Dermis lymphatic vessel endothelial cell (primary cell): ENCODE measurements around the gene KCNQ2. TPM values are rescaled to one million over a fixed set of nuclear protein-coding genes. Genes with fewer than 3 reads are reported as not detected.

Experiments used
- total RNA-seq: library from RNA; depleted of rRNA; stranded (reverse); fragments of >200 nt; gene quantifications from 2 replicates; pipeline ENCODE4 v1.2.1, GENCODE V29; 2014

Gene KCNQ2
- not detected in 2 replicates for total RNA-seq

DNA sequence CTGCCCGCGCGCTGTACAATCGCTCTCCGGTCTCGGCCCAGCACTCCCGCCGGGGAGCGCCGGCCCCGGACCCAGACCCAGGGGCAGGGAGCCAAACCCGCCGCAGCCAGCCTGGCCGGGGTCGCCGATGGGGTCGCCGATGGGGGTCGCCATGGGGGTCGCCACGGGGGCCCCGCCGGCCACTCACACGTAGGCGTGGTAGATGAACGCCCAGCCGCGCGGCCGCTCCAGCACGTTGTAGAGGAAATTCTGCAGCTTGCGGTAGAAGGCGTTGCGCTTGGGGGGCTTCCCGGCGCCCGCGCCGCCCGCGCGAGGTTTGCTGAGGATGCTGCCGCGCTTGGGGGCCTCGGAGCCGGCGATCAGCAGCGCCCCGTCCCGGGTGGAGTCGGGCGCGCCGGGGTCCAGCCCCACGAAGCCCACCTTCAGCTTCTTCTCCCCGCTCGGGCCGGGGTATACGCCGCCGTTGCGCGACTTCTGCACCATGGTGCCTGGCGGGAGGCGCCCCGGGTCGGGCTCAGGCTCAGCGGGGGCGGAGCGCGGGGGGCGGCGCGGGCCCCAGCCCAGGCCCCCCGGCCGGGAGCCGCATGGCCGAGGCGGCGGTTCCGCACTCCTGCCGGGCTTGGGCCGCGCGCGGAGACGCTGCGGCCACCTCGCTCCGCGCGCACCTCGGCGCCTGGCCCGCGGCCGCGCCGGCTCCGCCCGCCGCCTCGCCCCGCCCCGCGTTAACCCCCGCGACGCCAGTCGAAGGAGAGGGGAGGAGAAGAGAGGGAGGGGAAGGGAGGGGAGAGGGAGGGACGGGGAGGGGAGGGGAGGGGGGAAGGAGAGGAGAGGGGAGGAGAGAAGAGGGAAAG is at the start of gene KCNQ2:
KCNQ2 (minus strand) TSS at position 675 of the 851 bp plus-strand sequence; CDS start at position 483, 192 bp downstream.

DNA sequence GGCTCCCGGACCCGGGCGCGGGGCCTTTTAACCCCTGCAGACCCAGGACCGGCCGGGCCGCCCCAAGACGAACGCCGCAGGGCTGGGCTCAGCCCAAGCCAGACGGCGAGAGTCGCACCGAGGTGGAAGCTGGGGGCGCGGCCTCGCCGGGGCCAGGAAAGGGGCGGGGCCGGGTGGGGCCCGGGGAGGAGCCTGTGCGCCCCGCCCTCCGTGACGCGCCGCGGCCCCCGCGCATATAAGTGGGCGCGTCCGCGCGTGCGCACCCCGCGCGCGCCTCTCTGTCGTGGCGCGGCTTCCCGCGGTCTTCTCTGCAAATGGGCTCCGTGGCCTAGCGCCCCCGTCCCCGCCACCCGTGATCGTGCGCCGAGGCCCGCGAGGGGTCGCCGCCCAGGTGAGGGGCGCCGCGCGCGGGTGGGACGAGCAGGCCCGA is 48.1 kb upstream of the KCNQ2 start, which contains the start of gene PPDPF:
PPDPF (plus strand) TSS at position 262 of the 430 bp plus-strand sequence. CDS start 544 bp downstream, outside the sequence.

DNA sequence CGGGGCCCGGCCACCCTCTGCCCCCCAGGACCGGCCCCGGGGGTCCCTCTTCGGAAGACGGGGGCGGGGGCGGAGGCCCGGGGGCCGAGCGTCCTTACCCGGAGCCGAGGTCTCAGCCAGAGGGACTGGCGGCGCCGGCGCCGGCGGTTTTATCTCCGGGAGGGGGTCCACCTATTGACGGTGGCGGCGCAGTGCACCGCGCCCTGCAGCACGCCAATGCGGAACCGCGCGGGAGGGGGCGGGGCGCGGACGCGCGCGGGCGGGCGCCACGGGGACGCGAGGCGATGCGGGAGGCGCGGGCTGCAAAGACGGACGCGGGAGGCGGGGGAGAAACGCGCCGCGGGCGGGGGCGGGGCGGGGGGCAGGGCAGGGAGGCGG is 26.5 kb upstream of the KCNQ2 start, which contains the start of gene EEF1A2:
EEF1A2 (minus strand) TSS at position 124 of the 378 bp plus-strand sequence. CDS start 1,320 bp downstream, outside the sequence.

DNA sequence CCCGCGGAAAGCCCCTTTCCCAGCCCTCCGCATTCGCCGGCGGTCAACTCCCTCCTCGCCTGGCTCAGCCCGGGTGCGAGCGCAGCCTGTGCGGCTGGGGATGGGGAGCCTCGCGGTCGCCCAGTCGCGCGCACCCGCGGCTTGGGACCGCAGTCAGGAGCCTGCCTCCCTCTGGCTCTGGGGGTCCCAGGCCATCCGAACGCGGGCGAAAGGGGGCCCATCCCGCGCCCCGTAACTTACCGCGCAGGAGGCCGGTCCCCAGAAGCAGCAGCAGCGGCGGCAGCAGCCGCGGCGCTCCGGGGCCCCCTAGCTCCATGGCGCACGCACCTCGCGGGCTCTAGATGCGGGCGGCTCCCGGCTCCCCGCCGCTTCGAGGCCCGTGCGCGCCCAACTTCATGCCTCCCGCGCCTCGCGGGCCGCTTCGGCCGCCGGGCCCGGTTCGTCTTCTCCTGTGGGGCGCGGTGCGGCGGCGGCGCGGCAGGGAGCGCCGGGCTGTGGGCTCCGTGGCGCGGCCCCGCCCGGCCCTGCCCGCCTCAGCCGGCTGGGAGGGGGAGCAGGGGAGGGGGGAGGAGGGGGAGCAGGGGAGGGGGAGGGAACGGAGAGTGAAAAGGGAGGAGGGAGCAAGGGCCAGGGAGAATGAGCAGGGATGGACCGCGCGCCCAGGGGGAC is 111.5 kb downstream of the KCNQ2 start, which contains the start of gene CHRNA4:
CHRNA4 (minus strand) TSS at position 500 of the 669 bp plus-strand sequence; CDS start at position 316, 184 bp downstream.

Other genes with a start within 250 kb of the KCNQ2 start
- gene BIRC7, start 236.8 kb downstream of the KCNQ2 start, total RNA-seq, result under 0.01 TPM in 1 of 2 replicates, not detected in the other
- gene NKAIN4, start 218.2 kb downstream of the KCNQ2 start, total RNA-seq, result not detected in 2 replicates
- gene ARFGAP1, start 199.8 kb downstream of the KCNQ2 start, total RNA-seq, result 35.5 and 35.9 TPM in 2 replicates
- not detected in 2 replicates for gene COL20A1, start 179.5 kb downstream of the KCNQ2 start, total RNA-seq
- gene CHRNA4, start 111.3 kb downstream of the KCNQ2 start, total RNA-seq, result 0.09 TPM in 1 of 2 replicates, not detected in the other
- gene EEF1A2, start 26.4 kb upstream of the KCNQ2 start, total RNA-seq, result 5.8 and 7.9 TPM in 2 replicates
- 13.2 and 14.0 TPM in 2 replicates for gene PPDPF, start 48.1 kb upstream of the KCNQ2 start, total RNA-seq
- gene PTK6, start 64.7 kb upstream of the KCNQ2 start, total RNA-seq, result under 0.01 TPM in 1 of 2 replicates, not detected in the other
- not detected in 2 replicates for gene SRMS, start 75.1 kb upstream of the KCNQ2 start, total RNA-seq
- gene FNDC11, start 81.5 kb upstream of the KCNQ2 start, total RNA-seq, result 1.2 and 2.1 TPM in 2 replicates
- gene HELZ2, start 101.6 kb upstream of the KCNQ2 start, total RNA-seq, result 22.0 and 26.4 TPM in 2 replicates
- gene GMEB2, start 154.4 kb upstream of the KCNQ2 start, total RNA-seq, result 6.0 and 6.9 TPM in 2 replicates
- 0.43 and 0.76 TPM in 2 replicates for gene STMN3, start 180.8 kb upstream of the KCNQ2 start, total RNA-seq
- 4.7 and 5.6 TPM in 2 replicates for gene RTEL1, start 185.7 kb upstream of the KCNQ2 start, total RNA-seq
- gene TNFRSF6B, start 224.0 kb upstream of the KCNQ2 start, total RNA-seq, result 1.3 and 1.8 TPM in 2 replicates
- gene ARFRP1, start 235.3 kb upstream of the KCNQ2 start, total RNA-seq, result 27.6 and 35.8 TPM in 2 replicates
- 14.4 and 14.6 TPM in 2 replicates for gene ZGPAT, start 235.4 kb upstream of the KCNQ2 start, total RNA-seq